HEK293T (cell line): Measurements from ENCODE around the gene DHRS3.

Experiments
- BHLHE40 ChIP-seq: fragments of 450-650 bp; IDR thresholded peaks from 2 replicates; pipeline ENCODE4 v1.6.1; 2016; ENCODE audit warnings: mild to moderate bottlenecking, moderate library complexity, borderline replicate concordance
- ELF4 ChIP-seq: fragments of 450-650 bp; IDR thresholded peaks from 2 replicates; pipeline ENCODE4 v1.6.1; 2017; ENCODE audit warnings: antibody characterized with exemption
- FOXM1 ChIP-seq: fragments of 450-650 bp; IDR thresholded peaks from 2 replicates; pipeline ENCODE4 v1.6.1; 2017; ENCODE audit warnings: mild to moderate bottlenecking, borderline replicate concordance
- HDGF ChIP-seq: fragments of 450-650 bp; IDR thresholded peaks from 2 replicates; pipeline ENCODE4 v1.6.1; 2017; ENCODE audit warnings: antibody characterized with exemption, borderline replicate concordance
- NFRKB ChIP-seq: fragments of 450-650 bp; IDR thresholded peaks from 2 replicates; pipeline ENCODE4 v1.6.1; 2016; ENCODE audit warnings: mild to moderate bottlenecking, moderate library complexity
- SP1 ChIP-seq: fragments of 450-650 bp; IDR thresholded peaks from 2 replicates; pipeline ENCODE4 v1.6.1; 2017
- SUZ12 ChIP-seq: fragments of 450-650 bp; IDR thresholded peaks from 2 replicates; pipeline ENCODE4 v1.6.1; 2016; ENCODE audit warnings: mild to moderate bottlenecking

- no peak for TF ChIP-seq SP1
- TF ChIP-seq SUZ12, result no peak
- TF ChIP-seq BHLHE40, result no peak
- TF ChIP-seq FOXM1, result no peak
- TF ChIP-seq ELF4, result no peak
- TF ChIP-seq NFRKB, result no peak
- TF ChIP-seq HDGF, result no peak
Measured at GRCh38 chr1:12544357-12544756, 73.7 kb downstream of the DHRS3 start.
